ENCODE results near the gene THSD8.

GRCh38 chr19:12790628-12791344, 11.1 kb upstream of the THSD8 start:
- no peak for TF ChIP-seq ZNF274 (IDR thresholded peaks at IDR 0.05; ENCODE audit: low read depth, low read length)
- no peak for TF ChIP-seq YY1 (IDR thresholded peaks at IDR 0.05; ENCODE audit: insufficient read depth, insufficient read length)
- TF ChIP-seq SUZ12 (IDR thresholded peaks at IDR 0.05; ENCODE audit: extremely low read depth, insufficient read depth, insufficient read length), result no peak
